ENCODE results near the gene GBF1.

- TF ChIP-seq CTCF (CRISPR knock-in tag; IDR thresholded peaks at IDR 0.05) = no peak
- TF ChIP-seq ZC3H4 (CRISPR knock-in tag; IDR thresholded peaks at IDR 0.05; ENCODE audit: borderline replicate concordance) = no peak
Observed at GRCh38 chr10:102395400-102396316, 150.3 kb downstream of the GBF1 start, which contains the start of gene NFKB2.
